Thoracic aorta (tissue), 2 donors: ENCODE data around the gene AMOTL2. TPM values are rescaled to one million over a fixed set of nuclear protein-coding genes. Genes with fewer than 3 reads are reported as not detected.

ENCODE experiments used
- ATAC-seq: fragments of 150-250 bp; one replicate; pipeline ENCODE4 v1.8.0; 2017; ENCODE audit warnings: low read depth; ENCODE audit not compliant: insufficient number of reproducible peaks, low FRiP score
- DNase-seq: peaks from one replicate; pipeline ENCODE4 v3.0.0-alpha.2; 2020; ENCODE audit warnings: low spot score
- H3K27ac ChIP-seq, 2 donors: fragments of 200-600 bp; sonication (generic); 1 replicate in 1 of 2; 2 replicates in 1 of 2; pipeline ENCODE4 v1.5.1; 2016; ENCODE audit warnings: mild to moderate bottlenecking in 2 of 2, moderate library complexity in 2 of 2
- H3K27me3 ChIP-seq: fragments of 200-600 bp; sonication (generic); replicated peaks from 2 replicates; pipeline ENCODE4 v1.6.0; 2016; ENCODE audit warnings: mild to moderate bottlenecking; ENCODE audit not compliant: insufficient read depth
- H3K36me3 ChIP-seq: fragments of 200-600 bp; sonication (generic); one replicate; pipeline ENCODE4 v1.5.1; 2016
- H3K4me1 ChIP-seq, 2 donors: fragments of 200-600 bp; sonication (generic); 1 replicate in 1 of 2; 2 replicates in 1 of 2; pipeline versions ENCODE4 v1.5.1 to v1.6.0; 2016; ENCODE audit warnings: low read depth in 2 of 2, mild to moderate bottlenecking in 1 of 2; ENCODE audit not compliant: control insufficient read depth in 1 of 2
- H3K4me3 ChIP-seq: fragments of 200-600 bp; sonication (generic); 2 replicates; pipeline ENCODE4 v1.5.1; 2016; ENCODE audit warnings: mild to moderate bottlenecking
- H3K9me3 ChIP-seq: fragments of 200-600 bp; sonication (generic); 2 replicates; pipeline ENCODE4 v1.5.1; 2016
- total RNA-seq, 2 donors: library from RNA; depleted of rRNA; stranded (reverse); fragments of >200 nt; gene quantifications; one replicate each; pipeline versions ENCODE4 v1.1.0 to v1.2.3, GENCODE V29; 2016
- TF ChIP-seq, protein P1 (sequence below): fragments of 200-600 bp; sonication (generic); IDR thresholded peaks from one replicate; pipeline ENCODE4 v1.5.1; 2019; ENCODE audit warnings: antibody characterized with exemption

The AMOTL2 gene
- total RNA-seq, 2 donors from 2014 or later, result 62.4 to 161 TPM

DNA sequence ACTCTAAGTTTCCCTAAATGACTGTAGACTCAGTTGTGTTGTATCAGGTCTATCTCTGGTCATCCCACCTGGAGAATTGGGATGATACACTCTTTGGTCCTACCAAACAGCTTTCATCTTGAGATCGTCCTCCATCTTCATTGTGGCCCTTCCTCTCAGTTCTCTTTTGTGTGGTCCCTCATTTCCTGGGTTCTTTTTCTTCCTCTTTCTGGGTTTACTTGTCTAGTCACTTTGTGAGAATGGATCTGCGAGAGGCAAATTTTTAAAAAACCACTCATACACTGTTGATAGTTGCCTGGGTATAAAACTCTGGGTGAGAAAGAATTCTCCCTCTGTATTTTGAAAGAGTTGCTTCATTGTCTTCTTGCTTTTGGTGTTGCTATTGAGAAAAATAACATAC, 6.0 kb upstream of the AMOTL2 start:
- DNase-seq, result no peak
- TF ChIP-seq, protein P1, sequence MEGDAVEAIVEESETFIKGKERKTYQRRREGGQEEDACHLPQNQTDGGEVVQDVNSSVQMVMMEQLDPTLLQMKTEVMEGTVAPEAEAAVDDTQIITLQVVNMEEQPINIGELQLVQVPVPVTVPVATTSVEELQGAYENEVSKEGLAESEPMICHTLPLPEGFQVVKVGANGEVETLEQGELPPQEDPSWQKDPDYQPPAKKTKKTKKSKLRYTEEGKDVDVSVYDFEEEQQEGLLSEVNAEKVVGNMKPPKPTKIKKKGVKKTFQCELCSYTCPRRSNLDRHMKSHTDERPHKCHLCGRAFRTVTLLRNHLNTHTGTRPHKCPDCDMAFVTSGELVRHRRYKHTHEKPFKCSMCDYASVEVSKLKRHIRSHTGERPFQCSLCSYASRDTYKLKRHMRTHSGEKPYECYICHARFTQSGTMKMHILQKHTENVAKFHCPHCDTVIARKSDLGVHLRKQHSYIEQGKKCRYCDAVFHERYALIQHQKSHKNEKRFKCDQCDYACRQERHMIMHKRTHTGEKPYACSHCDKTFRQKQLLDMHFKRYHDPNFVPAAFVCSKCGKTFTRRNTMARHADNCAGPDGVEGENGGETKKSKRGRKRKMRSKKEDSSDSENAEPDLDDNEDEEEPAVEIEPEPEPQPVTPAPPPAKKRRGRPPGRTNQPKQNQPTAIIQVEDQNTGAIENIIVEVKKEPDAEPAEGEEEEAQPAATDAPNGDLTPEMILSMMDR, result no peak
- no peak for ATAC-seq
- Histone ChIP-seq H3K4me3 (no peak overlapping the region), H3K36me3 (no peaks in the 10 kb centered on the region), H3K9me3 (no peaks in the 10 kb centered on the region), H3K27me3 (no peaks in the 10 kb centered on the region), H3K27ac (no peak overlapping the region), H3K4me1 (peaks cover 0 to 4% of the 10 kb centered on the region in 2 donors)

DNA sequence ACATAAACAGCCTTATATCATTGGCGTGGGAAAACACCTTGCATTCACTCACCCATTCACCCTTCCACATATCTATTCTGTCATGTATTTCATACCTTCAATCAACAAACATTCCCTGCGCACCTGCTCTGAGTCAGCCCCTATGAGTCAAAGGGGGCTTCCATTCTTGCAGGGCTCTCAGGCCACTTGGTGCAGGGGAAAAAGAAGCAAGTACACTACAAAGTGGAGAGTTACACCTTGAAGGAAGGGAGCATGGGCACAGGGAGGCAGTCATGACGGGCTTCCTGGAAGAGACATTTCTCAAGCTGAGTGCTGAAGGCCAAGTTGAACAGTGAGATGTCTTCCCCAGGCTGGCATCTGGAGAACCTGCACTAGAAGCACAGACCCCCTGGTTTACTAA, 4.6 kb upstream of the AMOTL2 start:
- ATAC-seq, result no peak
- peaks cover 3 to 12% of the 10 kb centered on the region in 2 donors for H3K4me1 ChIP-seq
- no peak for DNase-seq
- no peaks in the 10 kb centered on the region for H3K36me3 ChIP-seq
- no peak overlapping the region for H3K27ac ChIP-seq
- no peaks in the 10 kb centered on the region for H3K27me3 ChIP-seq
- TF ChIP-seq, protein P1, result no peak
- H3K4me3 ChIP-seq, result no peak overlapping the region
- H3K9me3 ChIP-seq, result no peaks in the 10 kb centered on the region

DNA sequence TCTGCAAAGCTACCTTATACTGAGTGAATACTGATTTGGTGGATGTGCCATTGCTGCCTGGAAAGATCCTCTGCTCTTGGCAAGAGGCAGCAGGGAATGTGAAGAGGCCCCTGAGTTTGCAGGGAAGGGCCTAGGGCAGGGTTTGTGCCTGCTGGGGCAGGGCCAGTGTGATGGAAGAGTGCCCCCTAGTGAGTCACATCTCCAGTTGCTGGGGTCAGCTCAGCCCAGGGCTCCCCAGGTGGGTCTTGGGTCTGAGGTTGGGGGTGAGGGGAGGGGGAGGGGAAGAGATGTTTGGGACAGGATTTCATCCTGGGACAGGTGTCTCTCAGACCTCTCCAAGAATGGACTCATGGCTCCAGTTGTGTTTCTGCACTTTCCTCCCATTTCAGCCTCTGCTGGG, 4.1 kb upstream of the AMOTL2 start:
- TF ChIP-seq, protein P1, result peak; percentile 33
- DNase-seq (no peak), ATAC-seq (no peak)
- H3K36me3 ChIP-seq, result no peaks in the 10 kb centered on the region
- no peaks in the 10 kb centered on the region for H3K27me3 ChIP-seq
- H3K4me1 ChIP-seq, result peaks cover 3 to 12% of the 10 kb centered on the region in 2 donors
- H3K27ac ChIP-seq, result no peak overlapping the region
- H3K4me3 ChIP-seq, result no peak overlapping the region
- no peaks in the 10 kb centered on the region for H3K9me3 ChIP-seq

DNA sequence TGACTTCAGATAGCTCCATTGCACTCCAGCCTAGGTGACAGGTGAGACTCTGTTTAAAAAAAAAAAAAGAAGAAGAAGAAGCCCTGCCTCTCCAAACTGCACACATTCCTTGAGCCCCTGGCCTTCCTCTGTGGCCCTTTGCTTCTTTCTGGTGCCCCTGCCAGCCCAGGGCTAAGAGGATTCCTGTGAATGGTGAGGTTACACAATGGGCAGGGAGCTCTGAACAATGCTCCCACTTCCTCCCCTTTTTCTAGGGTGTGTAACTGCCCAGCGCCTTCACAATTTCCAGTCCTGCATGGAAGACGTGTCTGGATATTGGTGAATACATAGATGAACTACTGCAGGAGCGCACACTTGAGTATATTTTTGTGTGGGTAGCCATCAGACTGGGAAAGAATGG, 3.6 kb upstream of the AMOTL2 start:
- ATAC-seq, result no peak
- no peak overlapping the region for H3K4me3 ChIP-seq
- H3K27me3 ChIP-seq, result no peaks in the 10 kb centered on the region
- no peaks in the 10 kb centered on the region for H3K9me3 ChIP-seq
- H3K27ac ChIP-seq, result no peak overlapping the region
- no peaks in the 10 kb centered on the region for H3K36me3 ChIP-seq
- TF ChIP-seq, protein P1, result no peak
- peaks cover 3 to 12% of the 10 kb centered on the region in 2 donors for H3K4me1 ChIP-seq
- DNase-seq, result no peak

DNA sequence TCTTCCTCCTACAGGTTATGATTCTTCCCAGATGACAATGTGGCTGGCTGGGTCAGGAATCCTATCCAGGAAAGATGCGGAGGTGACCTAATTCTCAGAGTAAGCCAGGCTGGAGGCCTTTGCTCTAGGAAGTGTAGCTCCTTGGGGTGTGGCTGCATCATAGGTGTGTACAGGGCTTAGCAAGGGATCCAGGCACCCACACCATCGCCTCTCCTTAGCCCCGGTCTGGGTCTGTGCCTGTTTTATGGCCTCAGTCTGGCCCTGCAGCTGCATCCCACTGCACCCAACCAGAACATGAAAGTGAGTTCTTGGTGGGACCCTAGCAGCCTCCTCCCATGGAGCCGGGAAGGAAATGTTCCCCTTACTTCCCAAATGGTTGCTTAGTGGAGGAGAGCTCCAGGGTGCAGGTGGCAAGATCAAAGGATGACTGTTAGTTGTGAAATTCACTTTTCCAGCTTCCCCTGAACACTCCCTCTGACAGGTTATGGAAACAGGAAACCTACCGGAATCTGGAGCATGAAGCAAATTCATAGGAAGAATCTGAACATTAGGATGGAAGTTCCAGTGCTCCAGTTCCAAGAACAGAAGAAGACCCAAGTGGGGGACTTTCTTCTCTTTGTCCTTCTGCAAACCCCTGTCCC, 2.7 kb upstream of the AMOTL2 start:
- DNase-seq (no peak), ATAC-seq (no peak)
- Histone ChIP-seq H3K4me1 (peaks cover 7 to 19% of the 10 kb centered on the region in 2 donors), H3K36me3 (no peaks in the 10 kb centered on the region), H3K4me3 (no peak overlapping the region), H3K27ac (no peak overlapping the region), H3K9me3 (no peaks in the 10 kb centered on the region), H3K27me3 (no peaks in the 10 kb centered on the region)
- TF ChIP-seq, protein P1, result no peak
